Colonic mucosa (tissue), 4 donors: ENCODE measurements around the gene HIVEP3. TPM values are rescaled to one million over a fixed set of nuclear protein-coding genes. Genes with fewer than 3 reads are reported as not detected.

Source experiments
- DNase-seq: peaks from one replicate; pipeline ENCODE4 v3.0.0-alpha.2; 2020
- H3K27ac ChIP-seq: fragments of 200-600 bp; one replicate; pipeline ENCODE4 v1.8.0; 2021
- H3K27me3 ChIP-seq: fragments of 200-600 bp; one replicate; pipeline ENCODE4 v1.8.0; 2021
- H3K36me3 ChIP-seq: fragments of 200-600 bp; one replicate; pipeline ENCODE4 v1.8.0; 2021
- H3K4me1 ChIP-seq: fragments of 200-600 bp; one replicate; pipeline ENCODE4 v1.8.0; 2021; ENCODE audit warnings: mild to moderate bottlenecking
- H3K4me3 ChIP-seq: fragments of 200-600 bp; one replicate; pipeline ENCODE4 v1.8.0; 2021
- H3K9ac ChIP-seq, 2 donors: one replicate each; pipeline ENCODE4 v1.7.0; 2013; ENCODE audit warnings: control low read depth in 2 of 2, low read depth in 2 of 2, low read length in 2 of 2
- H3K9me3 ChIP-seq: fragments of 200-600 bp; one replicate; pipeline ENCODE4 v1.8.0; 2021
- CTCF ChIP-seq: fragments of 200-600 bp; IDR thresholded peaks from one replicate; pipeline ENCODE4 v1.8.0; 2022; ENCODE audit warnings: antibody characterized with exemption, mild to moderate bottlenecking
- intact Hi-C: fragments of 100-400 bp; cut with DNase I; formaldehyde crosslinking; loops from one replicate; pipeline ENCODE4 v1.14.1; 2022
- total RNA-seq, 2 donors: library from RNA; stranded (reverse); fragmentation: NEBNext Ultra II Directional in 1 of 2; extraction: Animal tissue kit (Norgen Biotek cat#: 25700) in 1 of 2; gene quantifications; one replicate each; pipeline ENCODE4 v1.2.1, GENCODE V29; 2021
- donor health status: healthy.
- donor health status: DM: no; HTN: no; CAD: no.
- donor health status: DM: no; HTN: no; CAD: no.

HIVEP3 gene
- total RNA-seq, 2 donors from 2014 or later = 1.9 to 3.3 TPM

GRCh38 chr1:41656825-41657500, 261.8 kb downstream of the HIVEP3 start:
- H3K27me3 ChIP-seq = no peaks in the 10 kb centered on the region
- intact Hi-C loops = no loop called here
- DNase-seq = no peak

GRCh38 chr1:41656068-41656467, 262.7 kb downstream of the HIVEP3 start:
- DNase-seq = no peak
- Histone ChIP-seq H3K9me3 (no peaks in the 10 kb centered on the region), H3K27ac (no peak overlapping the region), H3K4me1 (no peaks in the 10 kb centered on the region), H3K27me3 (no peaks in the 10 kb centered on the region), H3K9ac (no peak overlapping the region), H3K4me3 (no peak overlapping the region), H3K36me3 (no peaks in the 10 kb centered on the region)
- TF ChIP-seq CTCF = no peak
- intact Hi-C loops = no loop called here

More at GRCh38 chr1:41656825-41657500, 261.8 kb downstream of the HIVEP3 start:
- Histone ChIP-seq H3K9me3 (no peaks in the 10 kb centered on the region), H3K9ac (no peak overlapping the region), H3K4me3 (no peak overlapping the region), H3K4me1 (peaks cover 3% of the 10 kb centered on the region), H3K36me3 (no peaks in the 10 kb centered on the region), H3K27ac (no peak overlapping the region)
- TF ChIP-seq CTCF = no peak

GRCh38 chr1:41655632-41656031, 263.1 kb downstream of the HIVEP3 start:
- intact Hi-C loops = no loop called here

GRCh38 chr1:41653574-41653973, 265.1 kb downstream of the HIVEP3 start:
- Histone ChIP-seq H3K36me3 (no peaks in the 10 kb centered on the region), H3K9me3 (no peaks in the 10 kb centered on the region), H3K27me3 (no peaks in the 10 kb centered on the region), H3K4me1 (no peaks in the 10 kb centered on the region), H3K9ac (no peak overlapping the region), H3K27ac (no peak overlapping the region), H3K4me3 (no peak overlapping the region)
- intact Hi-C loops = no loop called here
- DNase-seq = no peak
- no peak for TF ChIP-seq CTCF

More at GRCh38 chr1:41655632-41656031, 263.1 kb downstream of the HIVEP3 start:
- Histone ChIP-seq H3K36me3 (no peaks in the 10 kb centered on the region), H3K4me3 (no peak overlapping the region), H3K9me3 (no peaks in the 10 kb centered on the region), H3K4me1 (no peaks in the 10 kb centered on the region), H3K9ac (no peak overlapping the region), H3K27ac (no peak overlapping the region), H3K27me3 (no peaks in the 10 kb centered on the region)
- DNase-seq = no peak
- no peak for TF ChIP-seq CTCF

- Histone ChIP-seq H3K27ac (no peak overlapping the region), H3K4me1 (no peaks in the 10 kb centered on the region), H3K9ac (no peak overlapping the region), H3K9me3 (no peaks in the 10 kb centered on the region), H3K36me3 (no peaks in the 10 kb centered on the region), H3K4me3 (no peak overlapping the region), H3K27me3 (no peaks in the 10 kb centered on the region)
- intact Hi-C loops = no loop called here
- DNase-seq = no peak
- TF ChIP-seq CTCF = no peak
Observed at GRCh38 chr1:41652384-41653265, 266.1 kb downstream of the HIVEP3 start.
